Hematopoietic multipotent progenitor cell treated with erythropoietin and hydrocortisone succinate and interleukin-3 and kit ligand, for 4 days (in vitro differentiated cells): ENCODE data around the gene EGLN3.

Source experiments
- DNase-seq: peaks from one replicate; pipeline ENCODE4 v3.0.0-alpha.2; 2015

The EGLN3 gene

DNA sequence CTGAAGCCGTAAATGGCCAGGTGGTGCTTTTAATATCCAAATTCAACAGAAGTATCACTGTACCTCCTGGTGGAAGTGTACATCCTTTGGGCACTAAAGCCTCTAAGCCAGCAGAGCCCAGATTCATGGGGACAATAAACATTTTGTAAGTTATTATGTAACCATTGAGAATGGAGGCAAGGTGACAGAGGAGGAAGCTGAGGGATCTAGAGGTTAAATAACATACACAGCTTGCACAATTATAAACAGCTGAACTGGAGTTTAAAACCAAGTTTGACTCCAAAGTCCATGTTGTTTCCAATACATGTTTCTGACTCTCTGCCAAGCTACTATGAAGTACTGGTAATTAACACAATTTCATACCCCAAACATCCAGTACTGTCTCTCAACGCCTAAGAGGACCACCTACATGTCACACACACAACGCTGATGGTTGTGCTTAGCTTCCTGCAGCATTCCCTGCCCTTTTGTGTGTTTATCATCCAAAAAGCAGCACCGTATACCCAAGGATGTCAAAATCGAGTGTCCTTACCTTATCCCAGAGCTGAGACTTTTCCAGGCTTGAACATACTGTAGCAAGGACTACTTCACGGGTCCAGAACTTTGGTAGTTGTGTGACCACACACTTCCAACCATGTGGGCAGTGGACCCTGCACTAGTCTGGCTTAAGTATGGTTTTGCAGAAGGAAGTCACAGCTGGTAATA is 41.3 kb downstream of the EGLN3 start:
- DNase-seq: no peak

DNA sequence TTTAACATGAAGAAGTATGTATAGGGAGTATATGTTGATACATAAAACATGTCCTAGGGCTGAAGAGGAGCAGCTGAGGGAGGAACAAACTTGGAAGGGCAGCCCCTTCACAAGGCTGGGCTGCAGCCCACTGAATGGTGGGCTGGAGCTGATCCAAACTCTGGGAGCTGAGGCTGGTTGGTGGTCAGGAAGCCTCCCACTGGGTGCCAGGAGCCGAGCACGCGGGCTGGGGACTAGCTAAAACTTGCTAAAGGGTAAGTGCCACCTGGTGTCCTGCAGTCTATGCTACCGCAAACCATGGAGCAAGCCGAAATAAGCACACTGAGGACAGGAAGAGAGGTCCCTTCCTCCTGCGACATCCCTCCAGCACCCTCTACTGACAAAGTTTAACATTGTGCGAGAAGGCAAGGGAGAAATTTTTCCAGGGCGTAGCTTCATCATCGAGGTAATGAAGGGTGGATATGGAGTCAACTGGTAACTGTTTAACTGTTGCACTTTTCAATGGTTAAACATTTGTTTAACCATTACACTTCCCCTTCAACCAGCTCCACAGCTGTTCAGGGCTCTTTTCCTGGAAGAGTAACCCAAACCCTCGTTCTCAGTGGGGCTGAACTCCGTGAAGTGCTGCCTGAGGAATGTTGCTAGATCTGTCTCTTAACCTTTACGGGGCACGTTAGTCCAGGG is 42.2 kb downstream of the EGLN3 start:
- DNase-seq: peak; percentile 22

- no peak for DNase-seq
Observed at GRCh38 chr14:33906968-33907367, 43.9 kb downstream of the EGLN3 start.

- DNase-seq: no peak
Observed at GRCh38 chr14:33904609-33905008, 46.3 kb downstream of the EGLN3 start.

DNA sequence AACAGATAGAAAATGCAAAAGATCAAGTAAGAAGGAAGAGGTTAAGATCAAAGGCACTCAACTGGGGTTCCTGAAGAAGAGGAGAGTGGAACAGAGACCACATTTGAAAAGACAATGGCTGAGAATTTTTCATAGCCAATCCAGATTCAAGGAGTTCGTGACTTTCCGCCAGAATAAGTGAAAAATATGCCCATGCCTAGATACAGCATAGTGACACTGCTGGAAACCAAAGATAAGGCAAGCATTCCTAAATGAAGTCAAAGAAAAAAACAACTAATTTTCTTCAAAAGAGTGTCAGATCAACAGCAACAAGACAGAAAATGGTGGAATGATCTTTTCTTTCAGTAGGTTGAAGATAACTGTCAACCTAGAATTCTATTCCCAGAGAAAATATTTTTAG is 47.5 kb downstream of the EGLN3 start:
- no peak for DNase-seq

DNA sequence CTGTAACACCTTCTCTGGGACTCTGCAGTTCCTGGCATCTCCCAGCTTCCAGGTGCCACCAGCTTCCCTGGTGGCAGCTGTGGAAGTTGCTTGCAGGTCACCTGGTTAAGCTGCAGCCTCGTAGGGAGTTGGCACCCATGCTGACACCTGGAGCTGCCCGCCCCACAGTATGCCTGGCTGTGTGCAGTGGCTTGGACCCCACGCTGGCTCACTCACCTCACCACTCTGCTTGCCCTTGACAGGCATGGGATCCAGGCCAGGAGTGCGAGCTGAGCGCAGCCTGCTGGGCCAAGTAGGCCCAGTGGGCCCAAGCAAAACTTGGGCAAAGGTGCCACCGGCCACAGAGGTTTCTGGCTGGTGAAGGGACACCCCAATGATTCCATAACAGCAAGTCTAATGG is 48.5 kb downstream of the EGLN3 start:
- DNase-seq: no peak

DNA sequence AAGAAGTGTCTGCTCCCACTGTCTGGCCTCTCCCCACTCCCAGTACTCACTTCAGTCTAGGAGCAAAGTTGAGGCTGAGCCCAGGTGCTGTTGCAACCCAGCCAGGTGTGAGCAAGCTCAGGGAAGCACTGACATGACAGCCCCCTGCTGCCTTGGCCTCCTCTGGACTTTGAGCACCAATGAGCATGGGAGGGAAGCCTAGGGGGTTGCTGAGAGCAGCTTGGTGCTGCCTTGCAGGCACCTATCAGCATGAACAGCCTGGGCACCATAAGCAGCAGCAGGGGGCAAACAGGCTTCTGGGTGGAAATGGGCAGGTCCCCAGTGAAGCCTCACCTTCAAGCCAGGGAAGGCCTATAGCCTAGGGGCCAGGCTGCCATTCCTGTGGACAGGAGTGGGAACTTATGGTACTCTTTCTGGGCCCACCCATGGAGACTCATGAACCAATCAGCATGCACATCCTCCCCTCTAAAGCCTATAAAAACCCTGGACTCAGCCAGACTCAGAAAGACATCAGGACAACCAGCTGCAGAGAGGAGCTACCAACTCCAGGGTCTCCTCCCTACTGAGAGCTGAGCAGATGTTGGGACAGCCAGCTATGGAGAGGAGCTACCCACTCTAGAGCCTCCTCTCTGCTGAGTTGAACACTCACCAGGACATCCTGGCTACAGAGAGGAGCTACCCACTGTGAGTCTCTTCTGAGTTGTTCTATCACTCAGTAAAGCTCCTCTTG is 49.3 kb downstream of the EGLN3 start:
- DNase-seq: no peak

DNA sequence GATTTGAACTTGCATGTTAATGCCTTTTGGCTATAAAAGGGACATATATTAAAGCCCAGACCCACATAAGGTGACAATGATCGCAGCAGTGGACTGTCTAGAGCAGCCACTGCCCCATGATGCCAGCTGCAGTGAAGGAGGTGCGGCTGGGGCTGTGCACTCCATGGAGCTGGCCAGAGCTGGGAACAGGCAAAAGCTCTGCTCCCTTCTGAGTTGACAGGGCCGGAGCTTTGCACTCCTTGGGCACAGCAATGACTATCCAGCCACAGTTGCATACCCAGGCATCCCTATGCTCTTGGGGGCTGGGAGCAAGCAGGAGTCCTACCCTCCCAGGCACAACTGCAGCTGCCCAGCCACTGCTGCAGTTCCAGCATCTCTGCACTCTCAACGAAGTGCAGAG is 50.2 kb downstream of the EGLN3 start:
- no peak for DNase-seq

DNA sequence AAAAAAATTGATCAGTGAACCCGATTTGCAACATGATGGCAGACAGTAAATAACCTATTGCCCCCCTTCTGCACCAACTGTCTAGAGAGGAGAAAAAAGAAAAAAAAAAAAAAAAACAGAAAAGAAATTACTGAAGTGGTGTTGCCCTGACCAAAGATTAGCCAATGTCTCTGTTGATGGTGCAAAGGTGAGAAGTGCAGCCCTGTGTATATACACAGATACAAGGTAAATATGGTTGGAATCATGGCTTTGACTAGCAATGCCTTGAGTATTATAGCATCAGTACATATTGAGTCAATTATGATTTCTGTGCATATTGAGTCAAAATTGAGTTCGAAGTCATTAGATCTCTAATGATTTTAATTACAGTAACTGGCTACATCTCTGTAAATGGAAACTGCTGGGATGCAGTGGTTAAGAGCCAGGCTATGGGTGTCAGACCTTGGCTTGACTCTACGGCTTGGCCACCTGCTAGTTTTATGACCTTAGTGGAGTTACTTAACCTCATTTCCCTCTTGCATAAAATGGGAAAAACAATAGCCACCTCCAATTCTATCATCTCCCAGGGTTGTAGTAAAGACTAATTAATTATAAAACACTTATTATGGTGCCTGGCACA is 51.0 kb downstream of the EGLN3 start:
- DNase-seq: no peak

DNA sequence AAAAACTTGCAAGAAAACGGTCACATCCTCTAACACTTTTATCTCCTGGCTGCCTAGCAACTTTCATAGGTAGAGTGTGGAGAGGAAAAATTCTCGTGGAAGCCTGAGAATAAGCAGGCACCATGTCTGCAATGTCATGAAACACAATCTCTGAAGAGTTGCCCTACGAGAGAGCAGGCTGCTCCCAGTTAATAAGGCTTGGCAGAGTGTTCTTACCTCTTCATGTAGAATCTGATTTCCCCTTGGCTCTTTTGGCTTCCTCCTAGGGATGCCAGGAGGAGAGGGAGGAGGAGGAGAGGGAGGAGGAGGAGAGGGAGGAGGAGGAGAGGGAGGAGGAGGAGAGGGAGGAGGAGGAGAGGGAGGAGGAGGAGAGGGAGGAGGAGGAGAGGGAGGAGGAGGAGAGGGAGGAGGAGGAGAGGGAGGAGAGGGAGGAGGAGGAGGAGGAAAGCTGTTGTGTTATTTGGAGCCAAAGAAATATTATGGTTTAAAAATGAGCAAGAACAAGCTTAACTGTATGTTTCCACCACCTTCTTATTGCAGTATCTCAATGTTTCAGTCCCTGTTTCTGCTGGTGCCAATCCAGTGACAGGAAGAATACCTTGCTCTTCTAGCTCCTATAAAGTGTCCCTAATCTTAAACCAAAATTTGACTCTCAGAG is 52.9 kb downstream of the EGLN3 start:
- DNase-seq: no peak

GRCh38 chr14:33897382-33897781 is 53.5 kb downstream of the EGLN3 start:
- no peak for DNase-seq

GRCh38 chr14:33894339-33894738 is 56.5 kb downstream of the EGLN3 start:
- DNase-seq: no peak

GRCh38 chr14:33891700-33892099 is 59.2 kb downstream of the EGLN3 start:
- DNase-seq: no peak

GRCh38 chr14:33884916-33885315 is 66.0 kb downstream of the EGLN3 start:
- DNase-seq: no peak

DNA sequence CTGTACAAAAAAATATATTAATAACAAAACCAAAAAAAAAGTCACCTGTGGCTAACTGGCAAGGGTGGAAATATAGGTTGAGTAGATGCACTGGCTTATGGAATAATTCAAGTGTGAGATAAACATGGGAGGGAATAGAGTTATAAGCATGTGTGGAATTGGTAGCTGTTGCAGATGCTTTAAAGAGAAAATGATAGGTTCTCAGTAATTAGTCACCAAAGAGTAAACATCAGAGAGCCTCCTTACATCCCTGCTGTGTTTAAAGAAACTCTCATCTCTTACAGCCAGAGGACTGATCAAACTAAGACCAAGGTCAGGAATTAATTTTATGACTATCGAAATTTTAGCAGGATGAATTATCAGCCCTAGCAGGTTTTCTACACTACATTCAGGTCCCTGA is 70.5 kb downstream of the EGLN3 start:
- no peak for DNase-seq

- DNase-seq: no peak
Observed at GRCh38 chr14:33879684-33880286, 71.1 kb downstream of the EGLN3 start.

DNA sequence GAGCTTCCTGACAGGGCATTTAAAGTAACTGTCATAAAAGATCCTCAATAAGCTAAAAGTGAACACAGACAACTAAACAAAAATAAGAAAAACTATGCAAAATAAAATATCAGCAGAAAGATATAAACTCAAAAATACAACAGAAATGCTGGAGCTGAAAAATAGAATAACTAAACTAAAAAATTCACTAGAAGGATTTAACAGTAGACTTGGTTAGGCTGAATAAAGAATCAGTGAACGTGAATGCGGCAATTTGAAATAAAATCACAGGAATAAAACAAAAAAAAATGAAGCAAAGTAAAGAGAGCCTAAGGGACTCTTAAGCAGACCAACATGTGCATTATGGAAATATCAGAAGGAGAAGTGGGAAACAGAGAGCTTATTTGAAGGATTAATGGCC is 74.6 kb downstream of the EGLN3 start:
- no peak for DNase-seq
